OCI-LY1 (cell line): ENCODE measurements around the gene TIPIN.
"Not testable (repeated sequence)": the region's sequence is repeated elsewhere in the genome, so short reads cannot be mapped to it uniquely, and the experiment has no call there.

Experiments
- H2AFZ ChIP-seq: fragments of 200-600 bp; sonication (generic), shearing (Covaris generic); 2 replicates; pipeline ENCODE4 v1.6.0; 2014; ENCODE audit warnings: antibody characterized with exemption, mild to moderate bottlenecking, low read length
- H3F3A ChIP-seq: fragments of 200-600 bp; sonication (generic), shearing (Covaris generic); 2 replicates; pipeline ENCODE4 v1.6.0; 2014; ENCODE audit warnings: mild to moderate bottlenecking, antibody characterized with exemption, low read length, moderate library complexity; ENCODE audit not compliant: insufficient read depth
- H3K27ac ChIP-seq: fragments of 200-600 bp; sonication (generic); 2 replicates; pipeline ENCODE4 v1.5.1; 2014; ENCODE audit warnings: low read length, mixed run types, mild to moderate bottlenecking, low read depth; ENCODE audit not compliant: poor library complexity, severe bottlenecking
- H3K27me3 ChIP-seq: fragments of 200-600 bp; sonication (generic); 2 replicates; pipeline ENCODE4 v1.6.0; 2014; ENCODE audit warnings: antibody characterized with exemption, mild to moderate bottlenecking, low read length, moderate library complexity; ENCODE audit not compliant: insufficient read depth
- H3K36me3 ChIP-seq: fragments of 200-600 bp; sonication (generic); 2 replicates; pipeline ENCODE4 v1.6.1; 2014; ENCODE audit warnings: mild to moderate bottlenecking, antibody characterized with exemption, low read length, moderate library complexity, mixed read lengths; ENCODE audit not compliant: insufficient read depth
- H3K4me1 ChIP-seq: fragments of 200-600 bp; sonication (generic); 2 replicates; pipeline ENCODE4 v1.5.1; 2014; ENCODE audit warnings: mild to moderate bottlenecking, low read length, moderate library complexity; ENCODE audit not compliant: insufficient read depth, severe bottlenecking
- H3K4me2 ChIP-seq: fragments of 200-600 bp; sonication (generic), shearing (Covaris generic); 2 replicates; pipeline ENCODE4 v1.6.1; 2014; ENCODE audit warnings: low read length
- H3K4me3 ChIP-seq: fragments of 200-600 bp; sonication (generic); 2 replicates; pipeline ENCODE4 v1.5.1; 2014; ENCODE audit warnings: low read length, low read depth, mild to moderate bottlenecking, mixed read lengths; ENCODE audit not compliant: poor library complexity, severe bottlenecking
- H3K79me2 ChIP-seq: fragments of 200-600 bp; shearing (Covaris generic); 2 replicates; pipeline ENCODE4 v1.6.1; 2016; ENCODE audit warnings: mixed run types, low read length, mixed read lengths; ENCODE audit not compliant: insufficient read depth
- H3K9ac ChIP-seq: fragments of 200-600 bp; sonication (generic), shearing (Covaris generic); 2 replicates; pipeline ENCODE4 v1.6.1; 2014; ENCODE audit warnings: mild to moderate bottlenecking, low read length, mixed read lengths
- H3K9me2 ChIP-seq: fragments of 200-600 bp; sonication (generic), shearing (Covaris generic); 2 replicates; pipeline ENCODE4 v1.6.1; 2014; ENCODE audit warnings: low read depth, mild to moderate bottlenecking, low read length, mixed read lengths
- H3K9me3 ChIP-seq: fragments of 200-600 bp; shearing (Covaris generic); 2 replicates; pipeline ENCODE4 v1.6.1; 2014; ENCODE audit warnings: low read length, mixed read lengths
- H4K20me1 ChIP-seq: fragments of 200-600 bp; sonication (generic), shearing (Covaris generic); 2 replicates; pipeline ENCODE4 v1.6.0; 2016; ENCODE audit warnings: mild to moderate bottlenecking, low read length; ENCODE audit not compliant: insufficient read depth
- CTCF ChIP-seq: fragments of 200-600 bp; sonication (generic), shearing (Covaris generic); IDR thresholded peaks from 2 replicates; pipeline ENCODE4 v1.5.1; 2017; ENCODE audit warnings: mild to moderate bottlenecking, antibody characterized with exemption, low read length, moderate library complexity, mixed read lengths
- EZH2 ChIP-seq: fragments of 200-600 bp; sonication (generic), shearing (Covaris generic); IDR thresholded peaks from 2 replicates; pipeline ENCODE4 v1.8.0; 2017; ENCODE audit warnings: borderline replicate concordance, mixed run types, mild to moderate bottlenecking, antibody characterized with exemption, low read length, moderate library complexity, mixed read lengths

TIPIN gene

GRCh38 chr15:66306381-66306780, 50.1 kb downstream of the TIPIN start:
- peaks cover 71% of the 10 kb centered on the region for H3K36me3 ChIP-seq
- no peak overlapping the region for H3K27ac ChIP-seq
- H4K20me1 ChIP-seq = no peaks in the 10 kb centered on the region
- no peak overlapping the region for H3K4me3 ChIP-seq
- no peaks in the 10 kb centered on the region for H3K79me2 ChIP-seq
- H3K4me2 ChIP-seq = no peak overlapping the region
- no peaks in the 10 kb centered on the region for H3K9me2 ChIP-seq
- no peaks in the 10 kb centered on the region for H3K9me3 ChIP-seq
- H3K9ac ChIP-seq = no peak overlapping the region
- H3K4me1 ChIP-seq = no peaks in the 10 kb centered on the region
- H3K27me3 ChIP-seq = no peaks in the 10 kb centered on the region
- TF ChIP-seq CTCF = no peak
- TF ChIP-seq EZH2 = no peak
- no peak overlapping the region for H2AFZ ChIP-seq
- H3F3A ChIP-seq = no peaks in the 10 kb centered on the region

GRCh38 chr15:66304425-66304824, 52.1 kb downstream of the TIPIN start:
- not testable (repeated sequence) for H3K27me3 ChIP-seq, H3K9me2 ChIP-seq, H3K9ac ChIP-seq, H3K4me3 ChIP-seq, H3K27ac ChIP-seq, H3F3A ChIP-seq, H3K79me2 ChIP-seq, H3K9me3 ChIP-seq, H3K4me2 ChIP-seq, H2AFZ ChIP-seq, H3K4me1 ChIP-seq, H4K20me1 ChIP-seq
- peaks cover 63% of the 10 kb centered on the region for H3K36me3 ChIP-seq

GRCh38 chr15:66302489-66303278, 53.8 kb downstream of the TIPIN start:
- H3K4me2 ChIP-seq = no peak overlapping the region
- no peak overlapping the region for H3K9ac ChIP-seq
- H3K79me2 ChIP-seq = no peaks in the 10 kb centered on the region; the same call in 1 of the 2 replicates
- no peaks in the 10 kb centered on the region for H3K9me3 ChIP-seq
- no peak overlapping the region for H2AFZ ChIP-seq
- H3F3A ChIP-seq = no peaks in the 10 kb centered on the region
- H3K9me2 ChIP-seq = no peaks in the 10 kb centered on the region
- no peak overlapping the region for H3K4me3 ChIP-seq
- no peak overlapping the region for H3K27ac ChIP-seq
- H4K20me1 ChIP-seq = no peaks in the 10 kb centered on the region
- no peaks in the 10 kb centered on the region for H3K4me1 ChIP-seq
- no peak for TF ChIP-seq EZH2
- TF ChIP-seq CTCF = no peak
- H3K36me3 ChIP-seq = peaks cover 58% of the 10 kb centered on the region
- no peaks in the 10 kb centered on the region for H3K27me3 ChIP-seq

GRCh38 chr15:66298803-66299251, 57.7 kb downstream of the TIPIN start:
- no peak overlapping the region for H3K9ac ChIP-seq
- H3K4me2 ChIP-seq = no peak overlapping the region
- no peaks in the 10 kb centered on the region for H3K9me3 ChIP-seq
- H2AFZ ChIP-seq = no peak overlapping the region
- no peaks in the 10 kb centered on the region for H3K9me2 ChIP-seq
- peaks cover 29% of the 10 kb centered on the region for H3K4me1 ChIP-seq
- H3K27me3 ChIP-seq = no peaks in the 10 kb centered on the region
- no peaks in the 10 kb centered on the region for H4K20me1 ChIP-seq
- H3K4me3 ChIP-seq = no peak overlapping the region
- no peak overlapping the region for H3K27ac ChIP-seq
- no peaks in the 10 kb centered on the region for H3F3A ChIP-seq
- peaks cover 30% of the 10 kb centered on the region for H3K79me2 ChIP-seq
- TF ChIP-seq CTCF = no peak
- no peak for TF ChIP-seq EZH2
- H3K36me3 ChIP-seq = peaks cover 58% of the 10 kb centered on the region; the same call in 1 of the 2 replicates
